ENCODE data around the gene PTPN1. TPM values are rescaled to one million over a fixed set of nuclear protein-coding genes. Genes with fewer than 3 reads are reported as not detected.

PTPN1 gene
- total and polyA plus RNA-seq, 2 of the 4 experiments (the other 2 are of a cell fraction): 31.7 to 37.4 TPM

GRCh38 chr20:50568549-50568942 is 58.4 kb downstream of the PTPN1 start:
- no peaks in the 10 kb centered on the region for H3K9me3 ChIP-seq (ENCODE audit: control insufficient read depth, insufficient read depth, low read length)
- H3K36me3 ChIP-seq (ENCODE audit: control insufficient read depth, insufficient read depth, low read length): peaks cover 52% of the 10 kb centered on the region
- WGBS, 2 experiments (ENCODE audit: extremely low coverage in 2 of 2, insufficient read length in 1 of 2): 92% methylated on average over 8 of the region's 11 CpGs; no CpG with 5 or more reads in 1 of the 2 experiments
- intact Hi-C loops (cut with micrococcal nuclease) (no loop called here), dilution Hi-C loops (cut with HindIII; ENCODE audit: low sequenced_read_pairs, unreplicated experiment) (no loop called here), in situ Hi-C loops (cut with MboI; ENCODE audit: low sequenced_read_pairs) (no loop called here)
- POLR2A ChIA-PET (ENCODE audit: unreplicated experiment): no interaction called here
- H2BK120ac ChIP-seq (ENCODE audit: low read depth, low read length): no peak overlapping the region
- H2BK15ac ChIP-seq (ENCODE audit: low read depth, low read length): no peak overlapping the region
- BruUV-seq (replicated peaks): no TSS peak
- no peak overlapping the region for H3K4me3 ChIP-seq (ENCODE audit: insufficient read depth, low read depth, low read length)
- H2AK5ac ChIP-seq (ENCODE audit: low read depth, low read length): no peak overlapping the region
- TF ChIP-seq USF2 (IDR thresholded peaks at IDR 0.05; ENCODE audit: low read depth, low read length): no peak
- no peak for TF ChIP-seq BHLHE40 (IDR thresholded peaks at IDR 0.05; ENCODE audit: low read depth, low read length)
- TF ChIP-seq POLR2A (IDR thresholded peaks at IDR 0.05; ENCODE audit: low read depth, low read length): no peak
- no peak for TF ChIP-seq MAZ (IDR thresholded peaks at IDR 0.05; ENCODE audit: borderline replicate concordance, low read depth, low read length)
- no peak for TF ChIP-seq NFE2L2 (IDR thresholded peaks at IDR 0.05; ENCODE audit: low read depth, low read length)
- TF ChIP-seq CHD1 (IDR thresholded peaks at IDR 0.05; ENCODE audit: low read depth, low read length): no peak
- no peak for TF ChIP-seq CTCF (conservative IDR thresholded peaks at IDR 0.05; ENCODE audit: low read depth, low read length)
- ATAC-seq (ENCODE audit: low read depth) (no peak), DNase-seq (no peak)
- H3K18ac ChIP-seq (ENCODE audit: low read depth, low read length): no peak overlapping the region
- no peak overlapping the region for H3K56ac ChIP-seq (ENCODE audit: extremely low read depth, insufficient read depth, low read length)
- H3K14ac ChIP-seq (replicated peaks; ENCODE audit: low read depth, low read length): no peak overlapping the region
- peaks cover 54 to 97% of the 10 kb centered on the region in 2 experiments for H3K79me1 ChIP-seq (ENCODE audit: low read depth in 1 of 2, low read length in 2 of 2)
- H2BK20ac ChIP-seq (ENCODE audit: low read depth, low read length): no peak overlapping the region
- no peak overlapping the region for H4K8ac ChIP-seq (ENCODE audit: low read depth in 2 of 2, low read length in 2 of 2)
- H2AK9ac ChIP-seq (replicated peaks; ENCODE audit: low read depth, low read length, poor library complexity): no peak overlapping the region
- no peak overlapping the region for H3K27ac ChIP-seq (ENCODE audit: insufficient read depth, low read length)
- H3K9me1 ChIP-seq (ENCODE audit: insufficient read depth, low read length): peaks cover 31% of the 10 kb centered on the region
- H3K9ac ChIP-seq (ENCODE audit: low read depth, low read length): no peak overlapping the region
- no peak overlapping the region for H2BK5ac ChIP-seq (ENCODE audit: low read depth, low read length, poor library complexity, severe bottlenecking)
- no peak overlapping the region for H3K4ac ChIP-seq (ENCODE audit: low read depth, low read length)
- peaks cover 19% of the 10 kb centered on the region for H3K4me1 ChIP-seq (ENCODE audit: control insufficient read depth, insufficient read depth, low read length)
- no peaks in the 10 kb centered on the region for H3K27me3 ChIP-seq (ENCODE audit: control insufficient read depth, insufficient read depth, low read length)
- H3K23ac ChIP-seq (ENCODE audit: low read depth, low read length): no peak overlapping the region; the same call in 1 of the 2 replicates
- no peak overlapping the region for H4K91ac ChIP-seq (ENCODE audit: insufficient read depth, low read depth, low read length)
- CTCF ChIA-PET: no interaction called here
- H2AFZ ChIP-seq (replicated peaks; ENCODE audit: low read length, poor library complexity): no peak overlapping the region
- H4K5ac ChIP-seq (ENCODE audit: low read depth, low read length): no peak overlapping the region
- H3K4me2 ChIP-seq (ENCODE audit: low read depth, low read length): no peak overlapping the region
- H4K20me1 ChIP-seq (ENCODE audit: insufficient read depth, low read length): peaks cover 48% of the 10 kb centered on the region
